ENCODE measurements around the gene MR1.
A peak's percentile ranks its signal among the peaks of the same experiment; 100 is the strongest.

The MR1 gene

GRCh38 chr1:181033799-181034451, at the start of gene MR1:
TSS of gene MR1 (plus strand) at chr1:181033983. CDS start at chr1:181034008, 25 bp downstream.
- DNase-seq (ENCODE audit: low read depth): peak; percentile 32

GRCh38 chr1:180988253-180988752, 45.5 kb upstream of the MR1 start:
- DNase-seq (ENCODE audit: low read depth): no peak

- no peak for DNase-seq (ENCODE audit: low read depth)
Observed at GRCh38 chr1:180994262-180994661, 39.5 kb upstream of the MR1 start.

- DNase-seq (ENCODE audit: low read depth): no peak
Observed at GRCh38 chr1:180997843-180998504, 35.8 kb upstream of the MR1 start.

GRCh38 chr1:181001091-181001780, 32.5 kb upstream of the MR1 start:
- DNase-seq (ENCODE audit: low read depth): no peak

GRCh38 chr1:181002582-181003172, 31.1 kb upstream of the MR1 start:
- no peak for DNase-seq (ENCODE audit: low read depth)

GRCh38 chr1:181010789-181011188, 23.0 kb upstream of the MR1 start:
- DNase-seq (ENCODE audit: low read depth): no peak

GRCh38 chr1:181011301-181012202, 22.2 kb upstream of the MR1 start:
- DNase-seq (ENCODE audit: low read depth): no peak

- DNase-seq (ENCODE audit: low read depth): no peak
Observed at GRCh38 chr1:181012203-181012745, 21.5 kb upstream of the MR1 start.

GRCh38 chr1:181013144-181013543, 20.6 kb upstream of the MR1 start:
- DNase-seq (ENCODE audit: low read depth): no peak

GRCh38 chr1:181014477-181015250, 19.1 kb upstream of the MR1 start:
- DNase-seq (ENCODE audit: low read depth): no peak

GRCh38 chr1:181015251-181015615, 18.6 kb upstream of the MR1 start:
- DNase-seq (ENCODE audit: low read depth): no peak

- DNase-seq (ENCODE audit: low read depth): no peak
Observed at GRCh38 chr1:181016563-181016962, 17.2 kb upstream of the MR1 start.

- no peak for DNase-seq (ENCODE audit: low read depth)
Observed at GRCh38 chr1:181018901-181019681, 14.7 kb upstream of the MR1 start.

GRCh38 chr1:181021159-181021558, 12.6 kb upstream of the MR1 start:
- no peak for DNase-seq (ENCODE audit: low read depth)

GRCh38 chr1:181021811-181022434, 11.9 kb upstream of the MR1 start:
- DNase-seq (ENCODE audit: low read depth): peak; percentile 52

- DNase-seq (ENCODE audit: low read depth): no peak
Observed at GRCh38 chr1:181023265-181024057, 10.3 kb upstream of the MR1 start.

- no peak for DNase-seq (ENCODE audit: low read depth)
Observed at GRCh38 chr1:181028196-181028595, 5.6 kb upstream of the MR1 start.

All from stimulated activated CD4-positive, alpha-beta T cell treated with anti-CD3 and anti-CD28 coated beads, Interleukin-2, amount 100 ng/mL, for 4 hours (primary cell).